ENCODE measurements around the gene ZNF678.
"Not testable (repeated sequence)": the region's sequence is repeated elsewhere in the genome, so short reads cannot be mapped to it uniquely, and the experiment has no call there.

DNA sequence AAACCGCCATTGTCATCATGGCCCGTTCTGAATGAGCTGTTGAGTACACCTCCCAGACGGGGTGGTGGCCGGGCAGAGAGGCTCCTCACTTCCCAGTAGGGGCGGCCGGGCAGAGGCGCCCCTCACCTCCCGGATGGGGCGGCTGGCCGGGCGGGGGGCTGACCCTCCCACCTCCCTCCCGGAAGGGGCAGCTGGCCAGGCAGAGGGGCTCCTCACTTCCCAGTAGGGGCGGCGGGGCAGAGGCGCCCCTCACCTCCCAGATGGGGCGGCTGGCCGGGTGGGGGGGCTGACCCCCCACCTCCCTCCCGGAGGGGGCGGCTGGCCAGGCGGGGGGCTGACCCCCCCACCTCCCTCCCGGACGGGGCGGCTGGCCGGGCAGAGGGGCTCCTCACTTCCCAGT lies 147.1 kb downstream of the ZNF678 start:
- TF ChIP-seq POLR2A (IDR thresholded peaks at IDR 0.05; ENCODE audit: low read length); GATA1 (IDR thresholded peaks at IDR 0.05; ENCODE audit: low read depth, low read length): not testable (repeated sequence)
